ENCODE measurements around the gene TLX2. TPM values are rescaled to one million over a fixed set of nuclear protein-coding genes. Genes with fewer than 3 reads are reported as not detected.
"Not testable (repeated sequence)": the region's sequence is repeated elsewhere in the genome, so short reads cannot be mapped to it uniquely, and the experiment has no call there.

Gene TLX2
- 1 to 10 TPM in 1 of 2 donors, under 1 TPM in 1; 0.39 to 1.4 TPM for total RNA-seq

DNA sequence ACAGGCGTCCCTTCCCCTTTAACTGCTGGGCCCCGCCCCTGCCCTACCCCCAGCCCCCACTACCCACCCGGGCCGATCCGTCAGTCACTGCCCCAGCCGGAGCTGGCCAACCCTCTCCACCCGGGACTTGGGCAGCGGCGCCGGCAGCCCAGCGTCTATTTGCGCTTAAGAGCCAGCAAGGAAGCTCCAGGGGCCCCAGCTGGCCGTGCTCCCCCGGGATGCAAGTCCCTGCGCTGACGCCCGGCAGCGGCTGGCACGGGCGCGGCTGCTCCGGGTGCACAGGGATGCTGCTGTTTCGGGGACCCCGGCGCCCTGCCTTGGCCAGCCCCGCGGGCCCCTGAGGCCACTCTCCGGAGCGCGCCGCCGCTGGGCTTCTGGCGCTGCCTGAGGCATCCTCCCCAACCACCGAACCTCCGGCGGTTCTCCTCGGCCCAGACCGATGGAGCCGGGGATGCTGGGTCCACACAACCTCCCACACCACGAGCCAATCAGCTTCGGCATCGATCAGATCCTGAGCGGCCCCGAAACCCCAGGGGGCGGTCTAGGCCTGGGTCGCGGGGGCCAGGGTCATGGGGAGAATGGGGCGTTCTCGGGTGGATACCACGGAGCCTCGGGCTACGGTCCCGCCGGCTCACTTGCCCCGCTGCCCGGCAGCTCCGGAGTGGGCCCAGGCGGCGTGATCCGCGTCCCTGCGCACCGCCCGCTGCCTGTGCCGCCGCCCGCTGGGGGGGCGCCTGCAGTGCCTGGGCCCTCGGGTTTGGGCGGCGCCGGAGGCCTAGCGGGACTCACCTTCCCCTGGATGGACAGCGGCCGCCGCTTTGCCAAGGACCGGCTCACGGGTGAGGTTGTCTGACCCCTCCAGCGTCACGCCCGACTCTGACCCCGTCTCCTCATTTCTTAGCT is at the start of gene TLX2:
Gene TLX2, plus strand, starts transcription at position 83 of the 903 bp plus-strand sequence. Its CDS starts 357 bp downstream, at position 440.
- Mint-ChIP-seq H3K27ac (peak within 1 kb of the TSS; percentile 73), H3K4me3 (peak within 1 kb of the TSS; percentile 84), H3K36me3 (ENCODE audit: low read depth) (no peaks in the 10 kb centered on the region), H3K4me1 (peaks cover 3% of the 10 kb centered on the region), H3K27me3 (peaks cover 28% of the 10 kb centered on the region), H3K9me3 (no peaks in the 10 kb centered on the region)
- ATAC-seq (replicated peaks) = peak; percentile 24

DNA sequence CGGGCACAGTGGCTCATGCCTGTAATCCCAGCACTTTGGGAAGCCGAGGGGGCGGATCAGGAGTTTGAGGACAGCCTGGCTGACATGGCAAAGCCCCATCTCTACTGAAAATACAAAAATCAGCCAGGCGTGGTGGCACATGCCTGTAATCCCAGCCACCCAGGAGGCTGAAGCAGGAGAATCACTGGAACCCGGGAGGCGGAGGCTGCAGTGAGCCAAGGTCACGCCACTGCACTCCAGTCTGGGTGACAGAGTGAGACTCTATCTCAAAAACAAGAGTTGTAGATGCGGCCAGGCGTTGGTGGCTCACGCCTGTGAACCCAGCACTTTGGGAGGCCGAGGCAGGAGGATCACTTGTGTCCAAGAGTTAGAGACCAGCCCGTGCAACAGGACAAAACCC is 43.5 kb upstream of the TLX2 start:
- not testable (repeated sequence) for H3K27me3 Mint-ChIP-seq; H3K4me1 Mint-ChIP-seq; ATAC-seq (replicated peaks); H3K9me3 Mint-ChIP-seq
- peak overlapping the region; percentile 98 for H3K4me3 Mint-ChIP-seq
- H3K27ac Mint-ChIP-seq = peak overlapping the region; percentile 81
- peaks cover 52% of the 10 kb centered on the region for H3K36me3 Mint-ChIP-seq (ENCODE audit: low read depth)

DNA sequence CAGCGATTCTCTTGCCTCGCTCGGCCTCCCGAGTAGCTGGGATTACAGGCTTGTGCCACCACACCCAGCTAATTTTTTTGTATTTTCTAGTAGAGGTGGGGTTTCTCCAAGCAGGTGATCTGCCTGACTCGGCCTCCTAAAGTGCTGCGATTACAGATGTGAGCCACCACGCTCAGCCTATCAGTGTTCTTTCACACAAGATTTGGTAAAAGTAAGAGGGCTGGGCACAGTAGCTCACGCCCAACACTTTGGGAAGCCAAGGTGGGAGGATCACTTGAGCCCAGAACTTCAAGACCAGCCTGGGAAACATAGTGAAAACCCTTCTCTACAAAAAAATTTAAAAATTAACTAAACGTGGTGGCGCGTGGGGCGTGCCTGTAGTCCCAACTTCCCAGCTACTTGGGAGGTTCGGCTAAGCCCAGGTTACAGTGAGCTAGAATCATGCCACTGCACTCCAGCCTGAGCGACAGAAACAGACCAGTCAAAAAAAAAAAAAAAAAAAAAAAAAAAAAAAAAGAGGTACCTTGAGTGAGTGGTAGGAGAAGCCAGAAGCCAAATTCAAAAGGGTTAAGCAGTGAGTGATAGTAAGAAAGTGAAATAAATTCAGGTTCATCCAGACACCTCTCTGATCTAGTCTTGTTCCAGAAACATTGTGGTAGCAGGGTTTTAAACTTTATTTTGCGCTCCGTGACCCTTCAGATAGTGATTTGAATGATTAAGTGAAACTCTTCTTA is 42.8 kb upstream of the TLX2 start:
- ATAC-seq (replicated peaks) = no peak
- Mint-ChIP-seq H3K27me3 (no peaks in the 10 kb centered on the region), H3K4me1 (peaks cover 9% of the 10 kb centered on the region), H3K9me3 (no peaks in the 10 kb centered on the region), H3K27ac (peak overlapping the region; percentile 97), H3K4me3 (peak overlapping the region; percentile 98), H3K36me3 (ENCODE audit: low read depth) (peaks cover 54% of the 10 kb centered on the region)

GRCh38 chr2:74472086-74472944 is 41.9 kb upstream of the TLX2 start, which contains the start of gene MRPL53:
Gene MRPL53, minus strand, starts transcription at chr2:74472680. Its CDS starts 20 bp downstream, at chr2:74472660.
- peaks cover 58% of the 10 kb centered on the region for H3K36me3 Mint-ChIP-seq (ENCODE audit: low read depth)
- H3K4me1 Mint-ChIP-seq = peaks cover 10% of the 10 kb centered on the region
- peak within 1 kb of the TSS; percentile 98 for H3K4me3 Mint-ChIP-seq
- ATAC-seq (replicated peaks) = peak; percentile 96
- no peaks in the 10 kb centered on the region for H3K27me3 Mint-ChIP-seq
- H3K27ac Mint-ChIP-seq = peak within 1 kb of the TSS; percentile 97
- no peaks in the 10 kb centered on the region for H3K9me3 Mint-ChIP-seq

DNA sequence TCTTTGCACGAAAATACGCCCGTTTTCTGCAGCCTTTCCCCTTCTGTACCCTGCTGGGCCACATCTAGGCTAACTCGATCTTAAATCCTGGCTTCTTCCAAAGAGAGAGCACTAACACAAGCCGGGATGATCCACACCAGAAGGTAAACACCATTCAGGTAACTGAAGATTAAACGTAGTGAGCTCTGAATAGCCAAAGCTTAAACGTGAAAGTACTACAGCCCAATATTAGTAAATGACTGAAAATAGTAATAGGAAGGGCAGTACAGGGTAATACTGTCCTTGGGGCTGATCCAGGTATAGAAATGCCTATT is 41.3 kb upstream of the TLX2 start:
- Mint-ChIP-seq H3K4me3 (peak overlapping the region; percentile 98), H3K9me3 (no peaks in the 10 kb centered on the region), H3K36me3 (ENCODE audit: low read depth) (peaks cover 63% of the 10 kb centered on the region), H3K27me3 (no peaks in the 10 kb centered on the region), H3K4me1 (peaks cover 14% of the 10 kb centered on the region), H3K27ac (peak overlapping the region; percentile 97)
- no peak for ATAC-seq (replicated peaks)

DNA sequence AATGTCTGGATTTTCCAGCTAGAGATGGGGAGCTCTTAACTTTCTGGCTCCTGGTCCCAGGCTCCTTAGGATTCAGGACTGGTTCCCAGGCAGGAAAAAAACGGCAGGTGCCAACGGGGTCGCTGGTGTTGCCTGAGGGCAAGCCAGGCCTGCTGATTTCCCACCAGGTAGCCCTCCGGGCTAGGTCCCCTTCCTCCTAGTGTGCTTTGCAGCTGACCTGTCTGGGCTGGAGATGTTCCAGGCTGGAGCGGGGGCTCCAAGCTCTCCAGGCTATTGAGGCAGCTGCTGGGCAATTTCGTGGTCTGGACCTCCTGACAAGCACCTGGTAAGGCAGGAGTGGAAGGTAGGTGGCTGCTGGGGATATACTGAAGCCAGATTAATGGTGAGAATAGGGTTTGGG is 39.8 kb upstream of the TLX2 start:
- Mint-ChIP-seq H3K27me3 (no peaks in the 10 kb centered on the region), H3K27ac (no peak overlapping the region), H3K9me3 (no peaks in the 10 kb centered on the region), H3K4me3 (peak overlapping the region; percentile 98), H3K4me1 (peaks cover 14% of the 10 kb centered on the region), H3K36me3 (ENCODE audit: low read depth) (peaks cover 71% of the 10 kb centered on the region)
- no peak for ATAC-seq (replicated peaks)

DNA sequence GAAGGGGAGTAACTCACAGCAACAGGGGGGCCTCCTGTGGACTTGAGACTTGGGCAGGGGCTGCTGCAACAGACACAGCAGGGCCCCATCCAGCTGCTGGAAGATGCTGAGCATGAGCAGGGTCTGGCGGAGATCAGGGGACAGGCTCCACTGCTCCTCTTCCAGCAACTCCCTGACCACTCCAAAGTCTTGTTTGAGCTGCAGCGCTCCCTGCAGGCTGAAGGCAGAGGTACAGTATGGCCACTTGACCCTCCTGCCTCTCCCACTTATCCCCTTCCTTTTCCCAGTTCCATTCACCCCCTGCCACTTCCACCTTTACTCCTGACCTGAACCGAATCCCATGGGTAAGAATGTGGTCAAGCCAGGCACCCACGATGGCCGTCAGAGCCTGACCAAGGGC is 39.4 kb upstream of the TLX2 start:
- Mint-ChIP-seq H3K36me3 (ENCODE audit: low read depth) (peaks cover 73% of the 10 kb centered on the region), H3K4me3 (no peak overlapping the region), H3K9me3 (no peaks in the 10 kb centered on the region), H3K27ac (no peak overlapping the region), H3K4me1 (peaks cover 12% of the 10 kb centered on the region), H3K27me3 (no peaks in the 10 kb centered on the region)
- no peak for ATAC-seq (replicated peaks)

DNA sequence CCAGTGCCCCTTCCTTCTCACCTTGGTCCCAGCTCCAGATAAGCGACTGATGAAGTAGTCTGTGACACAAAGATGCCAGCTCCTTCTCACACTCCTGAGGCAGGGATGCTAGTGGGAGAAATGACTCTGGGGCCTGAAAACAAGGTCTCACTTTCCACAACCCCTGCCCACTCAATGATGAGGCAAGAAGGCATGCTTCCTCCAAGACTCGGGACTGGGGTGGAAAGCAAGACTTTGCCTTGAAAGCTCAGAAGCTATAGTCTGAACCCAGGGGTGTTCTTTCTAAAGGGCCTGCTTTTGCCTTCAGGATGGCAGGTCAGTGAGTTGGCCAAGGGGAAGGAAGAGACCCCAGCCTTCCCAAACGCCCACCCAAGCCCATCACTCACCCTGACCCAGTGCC is 32.8 kb upstream of the TLX2 start:
- H3K9me3 Mint-ChIP-seq = no peaks in the 10 kb centered on the region
- peaks cover 63% of the 10 kb centered on the region for H3K36me3 Mint-ChIP-seq (ENCODE audit: low read depth)
- H3K27ac Mint-ChIP-seq = no peak overlapping the region
- peaks cover 10% of the 10 kb centered on the region for H3K4me1 Mint-ChIP-seq
- H3K27me3 Mint-ChIP-seq = no peaks in the 10 kb centered on the region
- no peak for ATAC-seq (replicated peaks)
- peak overlapping the region; percentile 91 for H3K4me3 Mint-ChIP-seq

- peak; percentile 53 for ATAC-seq (replicated peaks)
- peaks cover 10% of the 10 kb centered on the region for H3K4me1 Mint-ChIP-seq
- H3K9me3 Mint-ChIP-seq = no peaks in the 10 kb centered on the region
- H3K27ac Mint-ChIP-seq = peak overlapping the region; percentile 92
- peak overlapping the region; percentile 91 for H3K4me3 Mint-ChIP-seq
- H3K36me3 Mint-ChIP-seq (ENCODE audit: low read depth) = peaks cover 68% of the 10 kb centered on the region
- H3K27me3 Mint-ChIP-seq = no peaks in the 10 kb centered on the region
Observed at GRCh38 chr2:74481961-74482800, 32.1 kb upstream of the TLX2 start.

DNA sequence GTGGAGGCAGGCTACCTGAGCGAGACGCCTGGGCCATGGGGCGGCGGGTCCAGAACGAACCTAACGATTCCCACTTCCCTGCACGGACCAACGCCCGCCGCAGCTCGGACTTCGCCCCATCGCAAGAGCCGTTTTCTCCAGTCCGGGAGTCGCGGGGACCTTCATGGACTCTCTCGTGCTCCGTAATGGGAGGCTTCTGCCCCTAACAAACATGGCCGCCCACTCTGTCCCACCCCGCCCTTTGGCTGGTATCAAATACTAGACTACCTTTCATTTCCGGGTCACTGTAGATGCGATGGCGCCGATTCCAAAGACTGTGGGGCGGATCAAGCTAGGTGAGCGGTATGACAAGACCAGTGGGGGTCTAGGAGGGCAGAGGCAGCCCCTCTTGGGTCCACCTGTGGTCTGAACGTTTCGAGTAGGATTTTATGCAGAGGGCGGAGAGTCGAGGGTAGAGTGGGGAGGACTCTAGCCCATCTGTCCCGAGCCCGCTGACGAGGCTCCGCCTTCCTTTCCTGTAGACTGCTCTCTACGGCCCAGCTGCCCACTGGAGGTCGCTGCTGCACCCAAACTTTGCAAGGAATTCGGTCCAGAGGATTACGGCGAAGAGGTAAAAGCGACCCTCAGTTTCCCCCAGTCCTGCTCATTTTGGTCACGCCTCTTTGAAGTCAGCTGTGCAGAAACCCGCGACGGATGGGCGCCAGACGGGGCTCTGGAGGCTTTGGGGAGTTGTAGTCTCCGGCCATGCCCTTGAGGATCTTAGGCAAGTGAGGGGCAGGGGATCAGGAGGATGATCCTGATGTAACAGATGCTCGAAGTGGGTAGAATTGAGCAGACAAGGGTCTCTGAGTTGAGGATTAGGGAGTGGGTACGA is 31.2 kb upstream of the TLX2 start, which contains the start of the genes CCDC142 and TTC31:
Gene CCDC142, minus strand, starts transcription at position 198 of the 874 bp plus-strand sequence. Its CDS starts 161 bp downstream, at position 37.
Gene TTC31, plus strand, starts transcription at position 281 of the 874 bp plus-strand sequence. Its CDS starts 15 bp downstream, at position 296.
- peak; percentile 94 for ATAC-seq (replicated peaks)
- Mint-ChIP-seq H3K27me3 (no peaks in the 10 kb centered on the region), H3K36me3 (ENCODE audit: low read depth) (peaks cover 64% of the 10 kb centered on the region), H3K4me1 (peaks cover 5% of the 10 kb centered on the region), H3K27ac (peak within 1 kb of the TSS; percentile 92), H3K9me3 (no peaks in the 10 kb centered on the region), H3K4me3 (peak within 1 kb of the TSS; percentile 91)

DNA sequence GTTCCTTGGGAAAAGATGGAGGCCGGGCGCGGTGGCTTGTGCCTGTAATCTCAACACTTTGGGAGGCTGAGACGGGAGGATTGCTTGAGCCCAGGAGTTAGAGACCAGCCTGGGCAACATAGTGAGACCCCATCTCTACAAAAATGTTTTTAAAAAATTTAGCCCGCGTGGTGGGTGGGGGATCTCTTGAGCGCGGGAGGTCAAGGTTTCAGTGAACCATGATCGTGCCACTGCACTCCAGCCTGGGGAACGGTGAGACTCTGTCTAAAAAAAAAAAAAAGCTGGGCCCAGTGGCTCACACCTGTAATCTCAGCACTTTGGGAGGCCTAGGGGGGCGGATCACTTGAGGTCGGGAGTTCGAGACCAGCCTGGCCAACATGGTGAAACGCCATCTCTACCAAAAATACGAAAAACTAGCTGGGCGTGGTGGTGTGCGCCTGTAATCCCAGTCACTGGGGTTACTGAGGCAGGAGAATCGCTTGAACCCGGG is 30.5 kb upstream of the TLX2 start:
- ATAC-seq (replicated peaks); H3K9me3 Mint-ChIP-seq; H3K4me1 Mint-ChIP-seq; H3K27me3 Mint-ChIP-seq: not testable (repeated sequence)
- Mint-ChIP-seq H3K36me3 (ENCODE audit: low read depth) (peaks cover 67% of the 10 kb centered on the region), H3K4me3 (peak overlapping the region; percentile 91), H3K27ac (peak overlapping the region; percentile 92)

- no peak overlapping the region for H3K27ac Mint-ChIP-seq
- no peak for ATAC-seq (replicated peaks)
- H3K4me1 Mint-ChIP-seq = peaks cover 5% of the 10 kb centered on the region
- H3K9me3 Mint-ChIP-seq = no peaks in the 10 kb centered on the region
- no peaks in the 10 kb centered on the region for H3K27me3 Mint-ChIP-seq
- H3K36me3 Mint-ChIP-seq (ENCODE audit: low read depth) = peaks cover 54% of the 10 kb centered on the region
- no peak overlapping the region for H3K4me3 Mint-ChIP-seq
Observed at GRCh38 chr2:74486141-74486540, 28.1 kb upstream of the TLX2 start.
